Kasumi-1 (cell line): ENCODE results near the gene MAP4K2.

Experiments used
- DNase-seq, 2 experiments: peaks; one replicate each; lab custom pipeline; 2025; lab: John Stamatoyannopoulos, UW

The MAP4K2 gene

GRCh38 chr11:64767344-64768299 is 35.4 kb downstream of the MAP4K2 start:
- DNase-seq: peak; percentile 63 to 70

DNA sequence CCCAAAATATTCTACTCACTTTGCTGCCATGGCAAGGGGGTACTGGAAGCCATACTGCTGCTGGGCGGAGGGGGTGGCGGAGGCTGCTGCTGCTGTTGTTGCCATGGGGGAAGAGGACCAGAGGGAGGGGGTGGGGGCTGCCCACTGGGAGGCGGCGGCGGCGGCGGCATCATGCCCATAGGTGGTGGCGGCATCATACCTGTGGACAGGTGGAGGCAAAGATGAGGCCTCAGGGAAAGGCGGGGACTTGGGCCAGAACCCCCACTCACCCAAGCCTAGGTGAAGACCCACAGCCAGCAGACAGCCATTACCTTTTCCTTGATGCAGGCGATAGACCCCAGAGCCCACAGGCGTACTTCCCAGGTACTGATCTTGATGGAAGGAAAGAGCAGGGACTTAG is 36.1 kb downstream of the MAP4K2 start:
- DNase-seq: no peak

GRCh38 chr11:64765851-64766665 is 37.0 kb downstream of the MAP4K2 start:
- DNase-seq: no peak

DNA sequence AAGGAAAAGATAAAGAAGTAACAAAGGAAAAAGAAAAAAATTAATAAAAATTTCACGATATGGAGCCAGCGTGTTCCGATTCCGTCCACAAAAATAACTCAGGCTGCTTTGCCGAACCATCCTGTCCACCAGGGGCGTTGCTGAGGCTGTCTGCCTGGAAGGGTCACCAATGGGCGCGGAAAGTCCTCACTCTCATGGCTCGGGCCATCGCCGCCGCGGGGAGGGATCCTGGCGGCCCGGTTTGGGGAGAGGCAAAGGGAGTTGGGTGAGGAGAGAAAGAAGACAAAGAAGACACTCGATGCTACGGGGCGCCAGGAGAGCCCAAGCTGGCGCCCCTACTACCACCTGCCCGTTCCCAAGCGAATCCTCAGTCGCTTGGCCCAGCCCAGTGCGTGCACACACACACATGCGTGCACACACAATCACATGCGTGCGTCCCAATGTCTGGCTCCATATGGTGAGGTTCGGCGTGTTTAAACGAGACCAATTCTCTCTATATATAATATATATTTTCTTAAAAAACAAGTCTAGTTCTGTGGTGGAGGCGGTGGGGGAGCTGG is 37.6 kb downstream of the MAP4K2 start:
- DNase-seq: no peak

DNA sequence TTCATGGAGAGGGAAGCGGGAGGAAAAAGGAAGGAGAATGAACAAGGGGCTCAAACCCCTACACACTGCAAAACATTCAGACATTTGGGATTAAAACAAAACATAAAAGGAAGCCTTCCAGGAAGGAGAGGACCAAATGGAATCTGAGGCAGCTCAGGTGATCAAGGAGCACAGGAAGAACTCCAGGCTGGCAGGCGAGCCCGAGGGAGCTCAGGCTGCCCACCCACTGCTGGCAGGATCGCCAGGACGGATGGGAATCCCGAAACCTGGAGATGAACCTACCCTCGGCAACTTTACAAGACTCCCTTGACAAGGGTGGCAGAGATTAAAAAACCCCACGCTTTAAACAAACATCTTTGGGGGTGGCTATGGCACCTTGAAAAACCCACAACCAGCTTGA is 38.3 kb downstream of the MAP4K2 start:
- DNase-seq: no peak

- DNase-seq: no peak
These were observed 38.9 kb downstream of the MAP4K2 start for GRCh38 chr11:64764040-64764611.

DNA sequence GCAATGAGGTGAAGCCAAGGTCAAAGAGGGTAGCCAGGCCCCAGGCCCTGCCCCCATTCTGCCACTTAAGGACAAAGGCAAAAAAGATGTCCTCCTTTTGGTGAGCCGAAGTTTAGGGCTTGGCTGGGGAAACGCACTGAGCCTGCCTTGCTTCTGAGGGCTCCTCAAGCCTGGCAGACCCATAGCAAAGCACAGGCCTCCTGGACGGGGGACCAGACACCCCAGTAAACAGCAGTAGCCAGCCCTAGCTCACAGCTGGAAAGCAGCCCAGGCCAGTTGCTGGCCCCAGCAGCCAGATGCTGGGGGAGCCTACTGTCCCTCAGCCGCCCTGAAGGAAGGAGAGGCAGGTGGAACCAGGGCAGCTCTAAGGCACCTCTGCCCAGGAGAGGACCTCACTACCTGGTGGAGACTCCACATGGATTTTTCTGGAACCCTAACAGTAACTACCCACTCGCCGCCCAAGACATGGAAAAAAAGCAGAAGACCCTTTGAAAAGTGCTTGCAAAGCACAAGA is 39.4 kb downstream of the MAP4K2 start:
- no peak for DNase-seq

DNA sequence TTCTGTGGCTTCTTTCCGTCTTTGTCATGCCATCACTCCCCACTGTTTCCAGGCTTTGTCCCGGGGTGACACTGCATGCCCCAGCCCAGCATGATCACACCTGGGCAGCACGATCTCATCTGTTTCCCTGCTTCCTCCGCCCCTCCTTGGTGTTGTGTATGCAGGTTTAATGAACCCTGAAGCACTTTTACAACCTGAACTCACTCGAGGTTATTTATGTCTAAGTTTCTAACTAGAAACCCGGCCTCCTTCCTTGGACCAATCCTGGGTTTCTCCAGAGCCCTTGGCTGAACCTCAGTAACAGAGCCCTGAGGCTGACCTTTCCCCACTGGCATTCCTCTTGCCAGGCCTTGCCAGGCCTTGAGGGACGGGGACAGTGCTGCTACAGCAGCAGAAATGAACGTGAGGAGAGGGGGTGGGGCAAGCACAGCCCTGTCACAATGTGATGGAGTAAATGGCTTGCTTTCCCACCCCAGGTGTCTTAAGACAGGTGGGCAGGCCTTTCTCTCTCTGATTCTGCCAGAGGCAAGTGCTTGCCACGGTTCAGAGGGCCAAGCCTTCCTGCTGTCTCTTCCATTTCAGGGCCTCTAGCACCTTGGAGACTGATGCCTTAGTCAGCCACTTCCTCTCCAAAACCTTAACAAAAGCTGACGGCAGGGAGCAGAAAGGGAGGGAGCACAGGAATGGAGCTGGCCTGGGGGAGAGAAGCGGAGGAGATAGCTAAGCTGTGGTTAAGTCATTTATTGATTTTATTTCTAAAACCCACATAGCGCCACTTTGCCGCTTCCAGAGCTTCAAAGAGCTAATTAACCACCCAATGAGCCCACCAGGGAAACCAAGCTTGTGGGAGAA is 40.1 kb downstream of the MAP4K2 start:
- DNase-seq: peak in 1 of 2 experiments; percentile 11

GRCh38 chr11:64762277-64762673 is 40.7 kb downstream of the MAP4K2 start:
- DNase-seq: no peak

- DNase-seq: no peak
These were observed 42.1 kb downstream of the MAP4K2 start for GRCh38 chr11:64760759-64761420.

GRCh38 chr11:64759722-64760719 is 43.0 kb downstream of the MAP4K2 start, which contains the start of gene PYGM:
Gene PYGM (minus strand): TSS chr11:64759974. CDS start chr11:64759898, 76 bp downstream.
- DNase-seq: no peak

DNA sequence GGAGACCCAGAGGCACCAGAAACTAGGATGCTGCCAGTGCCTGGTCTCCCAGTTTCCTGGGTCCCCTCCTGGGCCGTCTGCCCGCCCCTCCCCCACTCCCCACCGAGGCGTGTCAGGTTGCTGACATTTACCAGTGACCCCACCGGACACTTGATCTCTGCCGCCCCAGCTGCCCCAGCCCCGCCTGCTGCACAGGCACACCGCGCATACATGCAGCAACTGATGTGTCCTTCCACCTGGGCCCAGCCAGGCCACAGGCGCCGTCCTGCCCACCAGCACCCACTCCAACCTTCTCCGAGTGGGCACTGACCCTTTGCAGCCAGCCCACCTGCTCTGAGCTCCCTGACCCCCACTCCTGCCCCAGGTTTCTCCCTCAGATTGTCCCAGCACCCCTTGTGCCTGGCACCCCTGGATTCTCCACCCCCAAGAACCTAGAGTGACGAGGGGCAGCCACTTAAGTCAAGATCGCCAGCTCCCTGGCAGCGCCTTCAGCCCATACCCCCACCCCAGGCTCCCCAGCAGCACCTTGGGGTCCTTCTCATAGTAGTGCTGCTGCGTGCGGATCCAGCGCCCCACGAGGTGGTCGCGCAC is 43.8 kb downstream of the MAP4K2 start:
- no peak for DNase-seq

DNA sequence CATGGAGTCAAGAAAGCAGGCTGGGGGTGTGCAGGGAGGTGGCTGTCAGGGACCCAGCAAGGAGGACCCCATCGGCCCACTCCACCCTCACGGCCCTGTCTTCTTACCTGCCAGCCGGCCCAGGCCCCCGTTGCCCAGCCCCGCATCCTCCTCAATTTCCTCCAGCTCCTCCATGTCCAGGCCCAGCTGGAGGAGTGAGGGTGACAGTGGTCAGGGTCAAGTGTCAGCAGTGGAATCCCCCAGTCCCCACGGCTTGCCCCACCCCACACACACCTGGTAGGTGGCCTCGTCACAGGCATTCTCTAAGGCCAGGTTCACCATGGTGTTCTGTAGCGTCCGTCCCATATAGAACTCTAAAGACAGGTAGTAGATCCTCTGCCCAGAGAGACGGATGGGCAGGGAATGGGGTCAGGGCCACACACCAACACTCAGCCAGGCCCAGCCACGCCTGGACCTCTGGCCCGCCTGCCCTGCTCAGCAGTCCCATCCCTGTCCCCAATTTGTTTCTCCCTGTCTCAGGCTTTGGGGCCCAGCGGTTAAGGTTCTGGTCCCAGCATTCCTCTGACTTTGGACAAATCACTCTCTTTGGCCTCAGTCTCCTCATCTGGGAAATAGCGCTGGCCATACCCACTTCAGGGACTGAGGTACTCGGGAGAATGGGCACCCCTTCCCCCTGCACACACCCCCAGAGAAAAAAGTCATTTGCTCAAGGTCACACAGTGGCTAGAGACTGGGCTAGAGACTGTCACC is 44.5 kb downstream of the MAP4K2 start:
- no peak for DNase-seq

- no peak for DNase-seq
These were observed 45.3 kb downstream of the MAP4K2 start for GRCh38 chr11:64757549-64758329.

- no peak for DNase-seq
These were observed 47.2 kb downstream of the MAP4K2 start for GRCh38 chr11:64755681-64756361.

- no peak for DNase-seq
These were observed 47.9 kb downstream of the MAP4K2 start for GRCh38 chr11:64754919-64755662.
